GM23338 (cell line): Measurements from ENCODE around the gene CLPTM1L. TPM values are rescaled to one million over a fixed set of nuclear protein-coding genes. Genes with fewer than 3 reads are reported as not detected.

Source experiments
- ATAC-seq: fragments of 200-7000 bp; cut with Tn5 transposase; 3 replicates; pipeline ENCODE4 v1.9.1; 2020
- DNase-seq: peaks from one replicate; pipeline ENCODE4 v3.0.0-alpha.2; 2015; ENCODE audit warnings: low spot score
- H2AFZ ChIP-seq: fragments of 200-600 bp; sonication (generic); 2 replicates; pipeline ENCODE4 v1.8.0; 2016; ENCODE audit warnings: antibody characterized with exemption, mild to moderate bottlenecking, moderate library complexity
- H3F3A ChIP-seq: fragments of 200-600 bp; sonication (generic); replicated peaks from 2 replicates; pipeline ENCODE4 v1.8.0; 2017; ENCODE audit warnings: antibody characterized with exemption, mixed run types, low read depth
- H3K27ac ChIP-seq: fragments of 200-600 bp; sonication (generic); 2 replicates; pipeline ENCODE4 v1.6.1; 2016; ENCODE audit warnings: low read depth
- H3K27me3 ChIP-seq: fragments of 200-600 bp; sonication (generic); 2 replicates; pipeline ENCODE4 v1.8.0; 2016; ENCODE audit warnings: mild to moderate bottlenecking, mixed run types, moderate library complexity; ENCODE audit not compliant: insufficient read depth
- H3K36me3 ChIP-seq: fragments of 200-600 bp; sonication (generic); 2 replicates; pipeline ENCODE4 v1.8.0; 2016; ENCODE audit warnings: mild to moderate bottlenecking; ENCODE audit not compliant: insufficient read depth
- H3K4me1 ChIP-seq: fragments of 200-600 bp; sonication (generic); 2 replicates; pipeline ENCODE4 v1.8.0; 2016; ENCODE audit warnings: mild to moderate bottlenecking, moderate library complexity; ENCODE audit not compliant: insufficient read depth
- H3K4me2 ChIP-seq: fragments of 200-600 bp; sonication (generic); 2 replicates; pipeline ENCODE4 v1.7.1; 2017; ENCODE audit warnings: mixed run types
- H3K4me3 ChIP-seq: fragments of 200-600 bp; sonication (generic); 2 replicates; pipeline ENCODE4 v1.6.1; 2016; ENCODE audit warnings: mixed run types
- H3K79me2 ChIP-seq: fragments of 200-600 bp; sonication (generic); replicated peaks from 2 replicates; pipeline ENCODE4 v1.8.0; 2017; ENCODE audit warnings: mild to moderate bottlenecking; ENCODE audit not compliant: insufficient read depth
- H3K9me2 ChIP-seq: fragments of 200-600 bp; sonication (generic); 2 replicates; pipeline ENCODE4 v1.8.0; 2017; ENCODE audit not compliant: insufficient read depth
- H4K20me1 ChIP-seq: fragments of 200-600 bp; sonication (generic); replicated peaks from 2 replicates; pipeline ENCODE4 v1.8.0; 2017; ENCODE audit warnings: mild to moderate bottlenecking; ENCODE audit not compliant: insufficient read depth
- H3K27ac Mint-ChIP-seq: 2 replicates; pipeline ENCODE4 v1.8.0; 2020; ENCODE audit warnings: inconsistent platforms, mild to moderate bottlenecking, moderate library complexity, mixed read lengths
- H3K27me3 Mint-ChIP-seq: 3 replicates; pipeline ENCODE4 v1.8.0; 2022; ENCODE audit warnings: low read depth, mild to moderate bottlenecking, moderate library complexity, mixed read lengths, inconsistent platforms; ENCODE audit not compliant: insufficient read depth, poor library complexity
- H3K36me3 Mint-ChIP-seq: 3 replicates; pipeline ENCODE4 v1.8.0; 2021; ENCODE audit warnings: low read depth, mild to moderate bottlenecking, inconsistent platforms, moderate library complexity, mixed read lengths
- H3K4me1 Mint-ChIP-seq: 3 replicates; pipeline ENCODE4 v1.8.0; 2020; ENCODE audit warnings: mild to moderate bottlenecking, inconsistent platforms, mixed read lengths
- H3K4me3 Mint-ChIP-seq: 3 replicates; pipeline ENCODE4 v1.8.0; 2021; ENCODE audit warnings: moderate library complexity, mild to moderate bottlenecking, inconsistent platforms, mixed read lengths
- H3K9me3 Mint-ChIP-seq: 3 replicates; pipeline ENCODE4 v1.8.0; 2020; ENCODE audit warnings: moderate library complexity, mild to moderate bottlenecking, inconsistent platforms, mixed read lengths
- CREB1 ChIP-seq: fragments of 250-450 bp; sonication (Bioruptor Pico); IDR thresholded peaks from 2 replicates; pipeline ENCODE4 v1.5.0; 2020; ENCODE audit warnings: low read depth, mild to moderate bottlenecking, moderate library complexity
- EZH2 ChIP-seq: fragments of 200-600 bp; sonication (generic); IDR thresholded peaks from one replicate; pipeline ENCODE4 v1.8.0; 2017; ENCODE audit warnings: antibody characterized with exemption, mild to moderate bottlenecking, low read depth; ENCODE audit not compliant: unreplicated experiment
- EZH2phosphoT487 ChIP-seq: fragments of 200-600 bp; sonication (generic); IDR thresholded peaks from one replicate; pipeline ENCODE4 v1.8.1; 2018; ENCODE audit warnings: antibody characterized with exemption; ENCODE audit not compliant: unreplicated experiment
- JUNB ChIP-seq: IDR thresholded peaks from one replicate; pipeline ENCODE4 v1.6.1; 2016; ENCODE audit warnings: antibody characterized with exemption; ENCODE audit not compliant: unreplicated experiment
- NANOG ChIP-seq: IDR thresholded peaks from 2 replicates; pipeline ENCODE4 v1.6.1; 2016; ENCODE audit warnings: antibody characterized with exemption, borderline replicate concordance
- POLR2AphosphoS5 ChIP-seq: IDR thresholded peaks from 2 replicates; pipeline ENCODE4 v1.6.1; 2016; ENCODE audit warnings: antibody characterized with exemption, low read depth
- STAT1 ChIP-seq: IDR thresholded peaks from one replicate; pipeline ENCODE4 v1.6.1; 2016; ENCODE audit warnings: antibody characterized with exemption; ENCODE audit not compliant: unreplicated experiment
- ZNF114 ChIP-seq: fragments of 250-450 bp; sonication (Bioruptor Pico); IDR thresholded peaks from 2 replicates; pipeline ENCODE4 v1.5.0; 2020; ENCODE audit warnings: mild to moderate bottlenecking, moderate library complexity
- ZNF331 ChIP-seq: fragments of 250-450 bp; sonication (Bioruptor Pico); IDR thresholded peaks from 2 replicates; pipeline ENCODE4 v1.5.0; 2020; ENCODE audit warnings: low read depth, mild to moderate bottlenecking, moderate library complexity
- polyA plus RNA-seq: library from polyadenylated mRNA; unstranded; fragments of >200 nt; fragmentation: Nextera tagmentation; extraction: Ambion mirVana; gene quantifications from 2 replicates; pipeline ENCODE4 v1.2.1, GENCODE V29; 2016
- total RNA-seq: library from RNA; depleted of rRNA; stranded (reverse); fragments of >200 nt; shearing (Covaris generic); gene quantifications from 2 replicates; pipeline ENCODE4 v1.2.3, GENCODE V29; 2014
- TF ChIP-seq, protein P1 (sequence below): fragments of 250-450 bp; sonication (Bioruptor Pico); IDR thresholded peaks from 2 replicates; pipeline ENCODE4 v1.5.0; 2020; ENCODE audit warnings: mild to moderate bottlenecking, moderate library complexity
- TF ChIP-seq, protein P2 (sequence below): IDR thresholded peaks from 2 replicates; pipeline ENCODE4 v1.6.1; 2016; ENCODE audit warnings: antibody characterized with exemption
- TF ChIP-seq, protein P3 (sequence below), 2 experiments: fragments of 200-600 bp in 1 of 2; sonication (generic) in 1 of 2; conservative IDR thresholded peaks; 2 replicates each; pipeline versions ENCODE4 v1.5.1 to v1.6.1; 2016 to 2017; ENCODE audit warnings: antibody characterized with exemption in 2 of 2, low read depth in 2 of 2, mild to moderate bottlenecking in 2 of 2, moderate library complexity in 1 of 2

CLPTM1L gene
- total and polyA plus RNA-seq, 2 experiments from 2014 or later, result 39.9 to 110 TPM

DNA sequence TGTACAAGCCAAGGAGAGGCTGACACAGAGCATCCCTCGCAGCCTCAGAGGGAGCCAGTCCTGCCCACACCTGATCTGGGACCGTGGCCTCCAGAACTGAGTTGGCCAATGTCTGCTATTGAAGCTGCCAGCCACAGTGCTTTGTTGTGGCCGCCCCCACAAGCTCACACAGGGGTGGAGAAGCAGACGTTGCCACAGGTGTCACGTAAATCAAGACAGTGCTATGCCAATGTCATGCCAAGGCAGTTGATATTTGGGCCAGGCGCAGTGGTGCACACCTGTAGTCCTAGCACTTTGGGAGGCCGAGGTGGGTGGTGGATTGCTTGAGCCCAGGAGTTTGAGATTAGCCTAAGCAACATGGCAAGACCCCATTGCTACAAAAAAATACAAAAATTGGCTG, 32.7 kb downstream of the CLPTM1L start (continued):
- TF ChIP-seq, protein P1, sequence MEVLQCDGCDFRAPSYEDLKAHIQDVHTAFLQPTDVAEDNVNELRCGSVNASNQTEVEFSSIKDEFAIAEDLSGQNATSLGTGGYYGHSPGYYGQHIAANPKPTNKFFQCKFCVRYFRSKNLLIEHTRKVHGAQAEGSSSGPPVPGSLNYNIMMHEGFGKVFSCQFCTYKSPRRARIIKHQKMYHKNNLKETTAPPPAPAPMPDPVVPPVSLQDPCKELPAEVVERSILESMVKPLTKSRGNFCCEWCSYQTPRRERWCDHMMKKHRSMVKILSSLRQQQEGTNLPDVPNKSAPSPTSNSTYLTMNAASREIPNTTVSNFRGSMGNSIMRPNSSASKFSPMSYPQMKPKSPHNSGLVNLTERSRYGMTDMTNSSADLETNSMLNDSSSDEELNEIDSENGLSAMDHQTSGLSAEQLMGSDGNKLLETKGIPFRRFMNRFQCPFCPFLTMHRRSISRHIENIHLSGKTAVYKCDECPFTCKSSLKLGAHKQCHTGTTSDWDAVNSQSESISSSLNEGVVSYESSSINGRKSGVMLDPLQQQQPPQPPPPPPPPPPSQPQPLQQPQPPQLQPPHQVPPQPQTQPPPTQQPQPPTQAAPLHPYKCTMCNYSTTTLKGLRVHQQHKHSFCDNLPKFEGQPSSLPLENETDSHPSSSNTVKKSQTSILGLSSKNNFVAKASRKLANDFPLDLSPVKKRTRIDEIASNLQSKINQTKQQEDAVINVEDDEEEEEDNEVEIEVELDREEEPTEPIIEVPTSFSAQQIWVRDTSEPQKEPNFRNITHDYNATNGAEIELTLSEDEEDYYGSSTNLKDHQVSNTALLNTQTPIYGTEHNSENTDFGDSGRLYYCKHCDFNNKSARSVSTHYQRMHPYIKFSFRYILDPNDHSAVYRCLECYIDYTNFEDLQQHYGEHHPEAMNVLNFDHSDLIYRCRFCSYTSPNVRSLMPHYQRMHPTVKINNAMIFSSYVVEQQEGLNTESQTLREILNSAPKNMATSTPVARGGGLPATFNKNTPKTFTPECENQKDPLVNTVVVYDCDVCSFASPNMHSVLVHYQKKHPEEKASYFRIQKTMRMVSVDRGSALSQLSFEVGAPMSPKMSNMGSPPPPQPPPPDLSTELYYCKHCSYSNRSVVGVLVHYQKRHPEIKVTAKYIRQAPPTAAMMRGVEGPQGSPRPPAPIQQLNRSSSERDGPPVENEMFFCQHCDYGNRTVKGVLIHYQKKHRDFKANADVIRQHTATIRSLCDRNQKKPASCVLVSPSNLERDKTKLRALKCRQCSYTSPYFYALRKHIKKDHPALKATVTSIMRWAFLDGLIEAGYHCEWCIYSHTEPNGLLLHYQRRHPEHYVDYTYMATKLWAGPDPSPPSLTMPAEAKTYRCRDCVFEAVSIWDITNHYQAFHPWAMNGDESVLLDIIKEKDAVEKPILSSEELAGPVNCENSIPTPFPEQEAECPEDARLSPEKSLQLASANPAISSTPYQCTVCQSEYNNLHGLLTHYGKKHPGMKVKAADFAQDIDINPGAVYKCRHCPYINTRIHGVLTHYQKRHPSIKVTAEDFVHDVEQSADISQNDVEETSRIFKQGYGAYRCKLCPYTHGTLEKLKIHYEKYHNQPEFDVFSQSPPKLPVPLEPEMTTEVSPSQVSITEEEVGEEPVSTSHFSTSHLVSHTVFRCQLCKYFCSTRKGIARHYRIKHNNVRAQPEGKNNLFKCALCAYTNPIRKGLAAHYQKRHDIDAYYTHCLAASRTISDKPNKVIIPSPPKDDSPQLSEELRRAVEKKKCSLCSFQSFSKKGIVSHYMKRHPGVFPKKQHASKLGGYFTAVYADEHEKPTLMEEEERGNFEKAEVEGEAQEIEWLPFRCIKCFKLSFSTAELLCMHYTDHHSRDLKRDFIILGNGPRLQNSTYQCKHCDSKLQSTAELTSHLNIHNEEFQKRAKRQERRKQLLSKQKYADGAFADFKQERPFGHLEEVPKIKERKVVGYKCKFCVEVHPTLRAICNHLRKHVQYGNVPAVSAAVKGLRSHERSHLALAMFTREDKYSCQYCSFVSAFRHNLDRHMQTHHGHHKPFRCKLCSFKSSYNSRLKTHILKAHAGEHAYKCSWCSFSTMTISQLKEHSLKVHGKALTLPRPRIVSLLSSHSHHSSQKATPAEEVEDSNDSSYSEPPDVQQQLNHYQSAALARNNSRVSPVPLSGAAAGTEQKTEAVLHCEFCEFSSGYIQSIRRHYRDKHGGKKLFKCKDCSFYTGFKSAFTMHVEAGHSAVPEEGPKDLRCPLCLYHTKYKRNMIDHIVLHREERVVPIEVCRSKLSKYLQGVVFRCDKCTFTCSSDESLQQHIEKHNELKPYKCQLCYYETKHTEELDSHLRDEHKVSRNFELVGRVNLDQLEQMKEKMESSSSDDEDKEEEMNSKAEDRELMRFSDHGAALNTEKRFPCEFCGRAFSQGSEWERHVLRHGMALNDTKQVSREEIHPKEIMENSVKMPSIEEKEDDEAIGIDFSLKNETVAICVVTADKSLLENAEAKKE, result no peak
- TF ChIP-seq POLR2AphosphoS5, result no peak
- TF ChIP-seq NANOG, result no peak
- no peak for TF ChIP-seq ZNF331
- TF ChIP-seq ZNF114 (CRISPR knock-in tag), result no peak
- TF ChIP-seq, protein P2, sequence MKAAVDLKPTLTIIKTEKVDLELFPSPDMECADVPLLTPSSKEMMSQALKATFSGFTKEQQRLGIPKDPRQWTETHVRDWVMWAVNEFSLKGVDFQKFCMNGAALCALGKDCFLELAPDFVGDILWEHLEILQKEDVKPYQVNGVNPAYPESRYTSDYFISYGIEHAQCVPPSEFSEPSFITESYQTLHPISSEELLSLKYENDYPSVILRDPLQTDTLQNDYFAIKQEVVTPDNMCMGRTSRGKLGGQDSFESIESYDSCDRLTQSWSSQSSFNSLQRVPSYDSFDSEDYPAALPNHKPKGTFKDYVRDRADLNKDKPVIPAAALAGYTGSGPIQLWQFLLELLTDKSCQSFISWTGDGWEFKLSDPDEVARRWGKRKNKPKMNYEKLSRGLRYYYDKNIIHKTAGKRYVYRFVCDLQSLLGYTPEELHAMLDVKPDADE, result no peak

DNA sequence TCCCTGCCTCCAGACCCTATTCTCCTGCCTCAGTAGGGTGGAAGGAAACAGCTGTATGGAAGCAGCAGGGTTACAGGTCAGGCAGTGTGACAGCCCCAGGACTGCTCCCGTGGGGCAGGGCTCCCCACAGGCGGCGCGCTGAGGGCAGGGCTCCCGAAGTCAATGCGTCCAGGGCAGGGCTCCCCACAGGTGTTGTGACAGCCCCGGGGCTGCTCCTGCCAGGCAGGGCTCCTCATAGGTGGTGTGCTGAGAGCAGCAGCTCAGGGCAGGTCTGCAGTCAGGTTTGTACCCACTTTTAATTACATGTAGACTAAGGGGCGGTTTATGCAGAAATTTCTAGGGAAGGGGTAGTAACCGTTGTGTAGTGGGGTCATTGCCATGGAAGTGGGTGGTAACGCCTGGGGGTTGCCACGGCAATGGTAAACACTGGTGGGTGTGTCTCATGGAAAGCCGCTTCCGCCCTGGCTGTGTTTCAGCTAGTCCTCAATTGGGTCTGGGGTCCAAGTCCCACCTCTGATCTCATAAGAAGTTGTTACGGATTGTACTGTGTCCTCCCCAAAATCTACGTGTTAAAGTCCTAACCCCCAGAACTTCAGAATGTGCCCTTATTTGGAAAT, 33.4 kb downstream of the CLPTM1L start:
- Histone ChIP-seq H3K79me2 (no peaks in the 10 kb centered on the region), H2AFZ (no peak overlapping the region), H4K20me1 (no peaks in the 10 kb centered on the region), H3K36me3 (no peaks in the 10 kb centered on the region), H3K9me2 (0 out of 2 replicates have a peak, but pooled peaks cover 2% of the 10 kb centered on the region), H3K4me1 (peaks cover 16% of the 10 kb centered on the region), H3F3A (peaks cover 15% of the 10 kb centered on the region; the same call in 1 of the 2 replicates), H3K4me3 (no peak overlapping the region), H3K27ac (no peak overlapping the region), H3K27me3 (no peaks in the 10 kb centered on the region), H3K4me2 (no peak overlapping the region)
- Mint-ChIP-seq H3K9me3 (peaks cover 15% of the 10 kb centered on the region), H3K27ac (no peak overlapping the region), H3K4me1 (peaks cover 27% of the 10 kb centered on the region), H3K4me3 (no peak overlapping the region), H3K27me3 (peaks cover 15% of the 10 kb centered on the region), H3K36me3 (peaks cover 6% of the 10 kb centered on the region; the same call in 1 of the 3 replicates)
- ATAC-seq, result no peak
- no peak for DNase-seq
- no peak for TF ChIP-seq NANOG
- no peak for TF ChIP-seq EZH2phosphoT487
- no peak for TF ChIP-seq STAT1
- no peak for TF ChIP-seq EZH2
- TF ChIP-seq JUNB, result no peak
- no peak for TF ChIP-seq CREB1 (CRISPR knock-in tag)
- TF ChIP-seq, protein P3, sequence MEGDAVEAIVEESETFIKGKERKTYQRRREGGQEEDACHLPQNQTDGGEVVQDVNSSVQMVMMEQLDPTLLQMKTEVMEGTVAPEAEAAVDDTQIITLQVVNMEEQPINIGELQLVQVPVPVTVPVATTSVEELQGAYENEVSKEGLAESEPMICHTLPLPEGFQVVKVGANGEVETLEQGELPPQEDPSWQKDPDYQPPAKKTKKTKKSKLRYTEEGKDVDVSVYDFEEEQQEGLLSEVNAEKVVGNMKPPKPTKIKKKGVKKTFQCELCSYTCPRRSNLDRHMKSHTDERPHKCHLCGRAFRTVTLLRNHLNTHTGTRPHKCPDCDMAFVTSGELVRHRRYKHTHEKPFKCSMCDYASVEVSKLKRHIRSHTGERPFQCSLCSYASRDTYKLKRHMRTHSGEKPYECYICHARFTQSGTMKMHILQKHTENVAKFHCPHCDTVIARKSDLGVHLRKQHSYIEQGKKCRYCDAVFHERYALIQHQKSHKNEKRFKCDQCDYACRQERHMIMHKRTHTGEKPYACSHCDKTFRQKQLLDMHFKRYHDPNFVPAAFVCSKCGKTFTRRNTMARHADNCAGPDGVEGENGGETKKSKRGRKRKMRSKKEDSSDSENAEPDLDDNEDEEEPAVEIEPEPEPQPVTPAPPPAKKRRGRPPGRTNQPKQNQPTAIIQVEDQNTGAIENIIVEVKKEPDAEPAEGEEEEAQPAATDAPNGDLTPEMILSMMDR (conservative IDR thresholded peaks at IDR 0.05; ENCODE audit: low read depth in 2 of 2), result no peak
- TF ChIP-seq, protein P2, result no peak
- no peak for TF ChIP-seq ZNF331
